Measurements from ENCODE around the gene RHOXF2B.
"Not testable (repeated sequence)": the region's sequence is repeated elsewhere in the genome, so short reads cannot be mapped to it uniquely, and the experiment has no call there.

GRCh38 chrX:120066169-120066568, 11.3 kb downstream of the RHOXF2B start:
- TF ChIP-seq CEBPB (IDR thresholded peaks at IDR 0.05; ENCODE audit: low read depth, low read length); CTCF (conservative IDR thresholded peaks at IDR 0.05; ENCODE audit: low read depth, low read length); RFX5 (IDR thresholded peaks at IDR 0.05; ENCODE audit: low read depth, low read length); SMC3 (IDR thresholded peaks at IDR 0.05; ENCODE audit: low read depth, low read length); ELK1 (IDR thresholded peaks at IDR 0.05; ENCODE audit: borderline replicate concordance, low read depth, low read length); POLR2A (IDR thresholded peaks at IDR 0.05; ENCODE audit: low read depth, low read length); CHD1 (IDR thresholded peaks at IDR 0.05; ENCODE audit: low read depth, low read length); FOS (IDR thresholded peaks at IDR 0.05; ENCODE audit: low read depth, low read length); MXI1 (IDR thresholded peaks at IDR 0.05; ENCODE audit: borderline replicate concordance, low read depth, low read length); RCOR1 (IDR thresholded peaks at IDR 0.05; ENCODE audit: insufficient replicate concordance, low read length); MAFK (IDR thresholded peaks at IDR 0.05; ENCODE audit: low read depth, low read length); RAD21 (IDR thresholded peaks at IDR 0.05; ENCODE audit: low read length); BHLHE40 (IDR thresholded peaks at IDR 0.05; ENCODE audit: low read depth, low read length): not testable (repeated sequence)

Measured in IMR-90 (cell line).